ENCODE data around the gene TEAD1.

TEAD1 gene

DNA sequence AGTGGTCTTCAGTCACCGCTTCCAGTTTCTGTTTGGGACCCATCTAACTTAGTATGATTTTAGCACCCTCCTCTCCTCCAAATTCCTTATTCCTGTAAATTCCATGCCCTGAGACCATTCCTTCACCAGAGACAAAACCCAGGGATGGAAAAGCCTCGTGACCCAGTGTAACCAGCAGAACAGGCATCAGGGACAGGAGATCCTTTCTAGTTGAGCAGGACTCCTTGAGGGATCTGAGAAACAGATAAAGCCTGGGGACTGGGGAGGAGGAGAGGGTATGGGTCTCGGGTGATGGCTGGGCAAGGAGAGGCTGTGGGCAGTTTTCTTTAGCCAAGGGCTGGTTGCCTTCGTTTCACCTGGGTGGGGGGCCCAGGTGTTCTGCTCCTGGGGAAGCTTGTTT lies 40.9 kb downstream of the TEAD1 start:
- Histone ChIP-seq H3K27ac (replicated peaks) (no peak overlapping the region), H3K27me3 (ENCODE audit: insufficient read depth, poor library complexity, severe bottlenecking) (peaks cover 6% of the 10 kb centered on the region), H3K4me3 (replicated peaks; ENCODE audit: insufficient read depth, low read length) (no peak overlapping the region)
- TF ChIP-seq, protein P1, sequence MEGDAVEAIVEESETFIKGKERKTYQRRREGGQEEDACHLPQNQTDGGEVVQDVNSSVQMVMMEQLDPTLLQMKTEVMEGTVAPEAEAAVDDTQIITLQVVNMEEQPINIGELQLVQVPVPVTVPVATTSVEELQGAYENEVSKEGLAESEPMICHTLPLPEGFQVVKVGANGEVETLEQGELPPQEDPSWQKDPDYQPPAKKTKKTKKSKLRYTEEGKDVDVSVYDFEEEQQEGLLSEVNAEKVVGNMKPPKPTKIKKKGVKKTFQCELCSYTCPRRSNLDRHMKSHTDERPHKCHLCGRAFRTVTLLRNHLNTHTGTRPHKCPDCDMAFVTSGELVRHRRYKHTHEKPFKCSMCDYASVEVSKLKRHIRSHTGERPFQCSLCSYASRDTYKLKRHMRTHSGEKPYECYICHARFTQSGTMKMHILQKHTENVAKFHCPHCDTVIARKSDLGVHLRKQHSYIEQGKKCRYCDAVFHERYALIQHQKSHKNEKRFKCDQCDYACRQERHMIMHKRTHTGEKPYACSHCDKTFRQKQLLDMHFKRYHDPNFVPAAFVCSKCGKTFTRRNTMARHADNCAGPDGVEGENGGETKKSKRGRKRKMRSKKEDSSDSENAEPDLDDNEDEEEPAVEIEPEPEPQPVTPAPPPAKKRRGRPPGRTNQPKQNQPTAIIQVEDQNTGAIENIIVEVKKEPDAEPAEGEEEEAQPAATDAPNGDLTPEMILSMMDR (IDR thresholded peaks at IDR 0.05; ENCODE audit: insufficient read depth, low read length), result no peak
- TF ChIP-seq POLR2AphosphoS5 (IDR thresholded peaks at IDR 0.05; ENCODE audit: low read depth), result no peak
- TF ChIP-seq SPI1 (IDR thresholded peaks at IDR 0.05; ENCODE audit: borderline replicate concordance, low read depth), result no peak
- no peak for TF ChIP-seq GABPA (IDR thresholded peaks at IDR 0.05; ENCODE audit: low read depth)
- TF ChIP-seq, protein P2, sequence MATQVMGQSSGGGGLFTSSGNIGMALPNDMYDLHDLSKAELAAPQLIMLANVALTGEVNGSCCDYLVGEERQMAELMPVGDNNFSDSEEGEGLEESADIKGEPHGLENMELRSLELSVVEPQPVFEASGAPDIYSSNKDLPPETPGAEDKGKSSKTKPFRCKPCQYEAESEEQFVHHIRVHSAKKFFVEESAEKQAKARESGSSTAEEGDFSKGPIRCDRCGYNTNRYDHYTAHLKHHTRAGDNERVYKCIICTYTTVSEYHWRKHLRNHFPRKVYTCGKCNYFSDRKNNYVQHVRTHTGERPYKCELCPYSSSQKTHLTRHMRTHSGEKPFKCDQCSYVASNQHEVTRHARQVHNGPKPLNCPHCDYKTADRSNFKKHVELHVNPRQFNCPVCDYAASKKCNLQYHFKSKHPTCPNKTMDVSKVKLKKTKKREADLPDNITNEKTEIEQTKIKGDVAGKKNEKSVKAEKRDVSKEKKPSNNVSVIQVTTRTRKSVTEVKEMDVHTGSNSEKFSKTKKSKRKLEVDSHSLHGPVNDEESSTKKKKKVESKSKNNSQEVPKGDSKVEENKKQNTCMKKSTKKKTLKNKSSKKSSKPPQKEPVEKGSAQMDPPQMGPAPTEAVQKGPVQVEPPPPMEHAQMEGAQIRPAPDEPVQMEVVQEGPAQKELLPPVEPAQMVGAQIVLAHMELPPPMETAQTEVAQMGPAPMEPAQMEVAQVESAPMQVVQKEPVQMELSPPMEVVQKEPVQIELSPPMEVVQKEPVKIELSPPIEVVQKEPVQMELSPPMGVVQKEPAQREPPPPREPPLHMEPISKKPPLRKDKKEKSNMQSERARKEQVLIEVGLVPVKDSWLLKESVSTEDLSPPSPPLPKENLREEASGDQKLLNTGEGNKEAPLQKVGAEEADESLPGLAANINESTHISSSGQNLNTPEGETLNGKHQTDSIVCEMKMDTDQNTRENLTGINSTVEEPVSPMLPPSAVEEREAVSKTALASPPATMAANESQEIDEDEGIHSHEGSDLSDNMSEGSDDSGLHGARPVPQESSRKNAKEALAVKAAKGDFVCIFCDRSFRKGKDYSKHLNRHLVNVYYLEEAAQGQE (IDR thresholded peaks at IDR 0.05; ENCODE audit: insufficient replicate concordance, low read depth), result no peak
- no peak for DNase-seq (ENCODE audit: low read depth in 1 of 2, low spot score in 1 of 2)

DNA sequence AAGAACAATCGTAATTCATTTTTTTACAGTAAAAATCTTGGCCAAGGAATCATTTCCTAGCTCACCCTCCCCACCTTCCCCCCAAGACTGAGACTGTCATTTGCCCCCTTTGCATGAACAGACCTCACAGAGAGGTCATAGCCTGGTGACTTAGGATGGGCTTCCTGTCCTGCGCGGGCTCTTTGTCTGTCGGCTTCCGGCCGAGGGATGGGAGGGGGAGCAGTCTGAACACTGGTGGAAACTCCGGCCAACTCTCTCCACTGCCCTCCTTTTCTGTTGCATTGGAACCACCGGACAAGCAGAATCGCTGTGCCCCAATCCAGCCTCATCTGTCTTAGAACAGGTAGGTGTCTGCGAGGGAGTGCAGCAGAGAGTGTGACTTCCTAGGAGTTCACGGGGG lies 41.7 kb downstream of the TEAD1 start:
- TF ChIP-seq, protein P2 (IDR thresholded peaks at IDR 0.05; ENCODE audit: insufficient replicate concordance, low read depth), result no peak
- TF ChIP-seq POLR2AphosphoS5 (IDR thresholded peaks at IDR 0.05; ENCODE audit: low read depth) (no peak), SPI1 (IDR thresholded peaks at IDR 0.05; ENCODE audit: borderline replicate concordance, low read depth) (no peak), GABPA (IDR thresholded peaks at IDR 0.05; ENCODE audit: low read depth) (no peak)
- TF ChIP-seq, protein P1 (IDR thresholded peaks at IDR 0.05; ENCODE audit: insufficient read depth, low read length), result no peak
- no peak for DNase-seq (ENCODE audit: low read depth in 1 of 2, low spot score in 1 of 2)
- peaks cover 14% of the 10 kb centered on the region for H3K27me3 ChIP-seq (ENCODE audit: insufficient read depth, poor library complexity, severe bottlenecking)
- no peak overlapping the region for H3K4me3 ChIP-seq (replicated peaks; ENCODE audit: insufficient read depth, low read length)
- H3K27ac ChIP-seq (replicated peaks), result no peak overlapping the region

DNA sequence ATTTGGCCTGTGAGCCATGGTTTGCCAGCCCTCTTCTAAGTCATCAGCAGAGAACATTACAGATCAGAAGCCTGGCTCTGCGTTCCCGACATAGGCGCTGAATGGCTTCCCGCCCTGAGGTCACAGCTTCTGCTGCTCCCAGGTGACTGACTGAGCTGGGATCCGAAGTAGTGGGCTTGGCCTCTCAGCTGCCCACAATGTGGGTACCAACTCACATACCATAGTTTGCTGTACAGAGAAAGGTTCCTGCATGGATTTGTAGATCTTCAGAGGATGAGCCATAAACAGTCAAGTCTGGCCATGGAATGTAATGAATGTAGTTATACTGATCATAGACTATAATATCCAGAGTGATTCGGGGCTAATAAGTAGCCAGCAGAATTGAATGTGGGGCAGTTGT lies 42.6 kb downstream of the TEAD1 start:
- DNase-seq (ENCODE audit: low read depth in 1 of 2, low spot score in 1 of 2), result no peak
- TF ChIP-seq POLR2AphosphoS5 (IDR thresholded peaks at IDR 0.05; ENCODE audit: low read depth) (no peak), SPI1 (IDR thresholded peaks at IDR 0.05; ENCODE audit: borderline replicate concordance, low read depth) (no peak), GABPA (IDR thresholded peaks at IDR 0.05; ENCODE audit: low read depth) (no peak)
- TF ChIP-seq, protein P2 (IDR thresholded peaks at IDR 0.05; ENCODE audit: insufficient replicate concordance, low read depth), result no peak
- TF ChIP-seq, protein P1 (IDR thresholded peaks at IDR 0.05; ENCODE audit: insufficient read depth, low read length), result no peak
- Histone ChIP-seq H3K27ac (replicated peaks) (no peak overlapping the region), H3K27me3 (ENCODE audit: insufficient read depth, poor library complexity, severe bottlenecking) (peaks cover 21% of the 10 kb centered on the region), H3K4me3 (replicated peaks; ENCODE audit: insufficient read depth, low read length) (no peak overlapping the region)
